K562 (cell line): ENCODE results near the gene DOCK3. TPM values are rescaled to one million over a fixed set of nuclear protein-coding genes. Genes with fewer than 3 reads are reported as not detected.
A peak's percentile ranks its signal among the peaks of the same experiment; 100 is the strongest.

ENCODE experiments used
- ATAC-seq: fragments of 200-7000 bp; cut with Tn5 transposase; 3 replicates; pipeline ENCODE4 v1.9.1; 2020; ENCODE audit warnings: moderate library complexity
- BruUV-seq: library from RNA; stranded (reverse); fragments of 400-500 nt; replicated peaks from 2 replicates; lab custom pipeline; 2021; lab: Mats Ljungman, UMichigan
- CTCF ChIA-PET: fragments of 300-600 bp; formaldehyde crosslinking; extraction: SDS; loops from one replicate; lab custom pipeline; 2021; ENCODE audit warnings: low intra/inter-chr PET ratio; lab: Yijun Ruan, JAX
- POLR2A ChIA-PET: fragments of 300-600, 350-650 bp; sonication (Branson Sonifier 250); formaldehyde crosslinking; extraction: SDS; loops from one replicate; lab custom pipeline; 2021; ENCODE audit warnings: antibody characterized with exemption, inconsistent platforms; lab: Yijun Ruan, JAX
- DNase-seq, 4 experiments: peaks; one replicate each; pipeline versions ENCODE4 v3.0.0 to v3.0.0-alpha.2; 2011 to 2018; ENCODE audit warnings: low spot score in 3 of 4, mixed read lengths in 3 of 4; ENCODE audit errors: extremely low read depth in 1 of 4
- FAIRE-seq: peaks from 2 replicates; lab custom pipeline; 2011; peaks lifted over from hg19 to GRCh38; lab: Jason Lieb, UNC
- H2AFZ ChIP-seq: 2 replicates; pipeline ENCODE4 v1.6.0; 2011; ENCODE audit warnings: low read depth, low read length, control low read depth, inconsistent platforms
- H3K27ac ChIP-seq: fragments of 200-600 bp; 3 replicates; pipeline ENCODE4 v1.8.0; 2011; ENCODE audit warnings: low read depth, mild to moderate bottlenecking, control low read depth, inconsistent platforms, low read length, moderate library complexity, mixed read lengths; ENCODE audit errors: extremely low read depth
- H3K27me3 ChIP-seq, 2 experiments: fragments of 300-600 bp in 1 of 2; 2 replicates in 1 of 2; 3 replicates in 1 of 2; pipeline versions ENCODE4 v1.6.0 to v1.8.0; 2011; ENCODE audit warnings: inconsistent platforms in 2 of 2, low read length in 2 of 2, mild to moderate bottlenecking in 1 of 2, mixed read lengths in 1 of 2, moderate library complexity in 1 of 2; ENCODE audit not compliant: control insufficient read depth in 2 of 2, insufficient read depth in 2 of 2
- H3K36me3 ChIP-seq: fragments of 300-600 bp; 3 replicates; pipeline ENCODE4 v1.8.0; 2011; ENCODE audit warnings: mild to moderate bottlenecking, low read length, inconsistent platforms; ENCODE audit not compliant: control insufficient read depth, insufficient read depth
- H3K4me1 ChIP-seq, 2 experiments: fragments of 200-600 bp in 1 of 2; replicated peaks in 1 of 2; 2 replicates in 1 of 2; 3 replicates in 1 of 2; pipeline versions ENCODE4 v1.5.1 to v1.8.0; 2011; ENCODE audit warnings: inconsistent platforms in 2 of 2, low read length in 2 of 2, mild to moderate bottlenecking in 1 of 2, mixed read lengths in 1 of 2, moderate library complexity in 1 of 2; ENCODE audit not compliant: control insufficient read depth in 2 of 2, insufficient read depth in 2 of 2
- H3K4me2 ChIP-seq: 2 replicates; pipeline ENCODE4 v1.6.1; 2011; ENCODE audit warnings: low read length, control low read depth, inconsistent platforms, mixed read lengths; ENCODE audit not compliant: insufficient read depth
- H3K4me3 ChIP-seq: fragments of 200-600 bp; sonication (generic), shearing (Covaris generic); 2 replicates; pipeline ENCODE4 v1.5.1; 2016; ENCODE audit warnings: control low read depth, inconsistent platforms
- H3K79me2 ChIP-seq: fragments of 200-600 bp; 3 replicates; pipeline ENCODE4 v1.8.0; 2011; ENCODE audit warnings: low read length, inconsistent platforms; ENCODE audit not compliant: control insufficient read depth, insufficient read depth
- H3K9ac ChIP-seq, 2 experiments: 2 replicates each; pipeline versions ENCODE4 v1.6.0 to v1.6.1; 2011; ENCODE audit warnings: low read depth in 2 of 2, low read length in 2 of 2, control low read depth in 1 of 2, inconsistent platforms in 1 of 2, mild to moderate bottlenecking in 1 of 2, mixed read lengths in 1 of 2; ENCODE audit not compliant: insufficient read depth in 1 of 2
- H3K9me1 ChIP-seq: one replicate; pipeline ENCODE4 v1.6.0; 2011; ENCODE audit warnings: inconsistent platforms, mild to moderate bottlenecking, low read length, moderate library complexity; ENCODE audit not compliant: control insufficient read depth, insufficient read depth
- H3K9me3 ChIP-seq: replicated peaks from 2 replicates; pipeline ENCODE4 v1.5.1; 2011; ENCODE audit warnings: low read depth, low read length, inconsistent platforms; ENCODE audit not compliant: control insufficient read depth, insufficient read depth
- H4K20me1 ChIP-seq: replicated peaks from 2 replicates; pipeline ENCODE4 v1.6.1; 2011; ENCODE audit warnings: low read length, inconsistent platforms, mixed read lengths; ENCODE audit not compliant: control insufficient read depth, insufficient read depth
- FOXA3 ChIP-seq, 2 experiments: fragments of 450-650 bp in 1 of 2; sonication (generic) in 1 of 2; formaldehyde crosslinking; IDR thresholded peaks in 1 of 2; conservative IDR thresholded peaks in 1 of 2; 2 replicates each; pipeline versions ENCODE4 v1.4.0 to v1.8.0; 2020 to 2022; ENCODE audit warnings: mild to moderate bottlenecking in 2 of 2, missing genetic modification reagents in 1 of 2
- MXI1 ChIP-seq: IDR thresholded peaks from 2 replicates; pipeline ENCODE4 v1.6.1; 2011; ENCODE audit warnings: low read depth, mild to moderate bottlenecking, improper control_type of control experiment, low read length
- PTTG1 ChIP-seq: fragments of 450-650 bp; IDR thresholded peaks from 2 replicates; pipeline ENCODE4 v1.6.1; 2016; ENCODE audit warnings: low read depth, mild to moderate bottlenecking, missing genetic modification characterization, missing compliant biosample characterization
- RNF2 ChIP-seq: sonication (generic); IDR thresholded peaks from 2 replicates; pipeline ENCODE4 v1.6.1; 2016
- ZFP36 ChIP-seq: fragments of 150-350 bp; IDR thresholded peaks from 2 replicates; pipeline ENCODE4 v1.6.1; 2018; ENCODE audit warnings: low read length, low read depth; ENCODE audit not compliant: partially characterized antibody
- WGBS: fragments of 100-300 bp; shearing (Covaris generic); methylation state at CpG from one replicate; pipeline ENCODE4 v1.1.6; 2016; ENCODE audit warnings: low coverage, mixed read lengths; ENCODE audit not compliant: insufficient coverage; ENCODE audit errors: missing lambda C conversion rate; 5-methylcytosine and 5-hydroxymethylcytosine counted together
- in situ Hi-C: fragments of 300-500 bp; cut with MboI; formaldehyde crosslinking; loops from 4 replicates; pipeline ENCODE4 v1.15.0; 2018; ENCODE audit warnings: inconsistent platforms, mixed read lengths
- intact Hi-C: fragments of 100-400 bp; cut with micrococcal nuclease; formaldehyde crosslinking; loops from 2 replicates; pipeline ENCODE4 v1.14.2; 2022
- polyA plus RNA-seq, 8 experiments: library from polyadenylated mRNA; depleted of rRNA in 4 of 8; stranded (reverse) in 5 of 8; unstranded in 3 of 8; fragments of >200 nt; fragmentation: Nextera tagmentation in 2 of 8; fragmentation: Illumina TruSeq in 1 of 8; extraction: Ambion mirVana in 2 of 8; extraction: Trizol in 1 of 8; gene quantifications; 2 replicates each; pipeline versions ENCODE4 v1.2.1 to v1.2.3, GENCODE V29; 2011 to 2014; ENCODE audit warnings: inconsistent platforms in 1 of 8, missing spikeins in 1 of 8
- total RNA-seq, 7 experiments: library from RNA; depleted of rRNA in 6 of 7; stranded (reverse); fragments of >200 nt in 6 of 7; fragmentation: Illumina TruSeq in 2 of 7; extraction: Trizol in 2 of 7; gene quantifications; 2 replicates each; pipeline versions ENCODE4 v1.2.1 to v1.2.3, GENCODE V29; 2011 to 2021; ENCODE audit warnings: low replicate concordance in 1 of 7
- TF ChIP-seq, protein P1 (sequence below), 2 experiments: fragments of 450-650 bp in 1 of 2; IDR thresholded peaks; 2 replicates each; pipeline ENCODE4 v1.6.1; 2011 to 2017; ENCODE audit warnings: low read depth in 2 of 2, antibody characterized with exemption in 1 of 2, borderline replicate concordance in 1 of 2, low read length in 1 of 2, mild to moderate bottlenecking in 1 of 2, mixed read lengths in 1 of 2; ENCODE audit not compliant: control insufficient read depth in 1 of 2
- TF ChIP-seq, protein P2 (sequence below): sonication (generic); formaldehyde crosslinking; IDR thresholded peaks from 2 replicates; pipeline ENCODE4 v1.8.1; 2023; ENCODE audit warnings: mild to moderate bottlenecking, missing genetic modification reagents
- TF ChIP-seq, protein P3 (sequence below): sonication (generic); formaldehyde crosslinking; IDR thresholded peaks from 2 replicates; pipeline ENCODE4 v1.8.0; 2022; ENCODE audit warnings: missing genetic modification reagents, mild to moderate bottlenecking, borderline replicate concordance
- TF ChIP-seq, protein P4 (sequence below): fragments of 250-450 bp; sonication (Bioruptor Pico); IDR thresholded peaks from 2 replicates; pipeline ENCODE4 v1.8.0; 2021; ENCODE audit warnings: mild to moderate bottlenecking, moderate library complexity
- TF ChIP-seq, protein P5 (sequence below): fragments of 200-800 bp; sonication (Bioruptor generic); IDR thresholded peaks from 2 replicates; pipeline ENCODE4 v1.6.1; 2017; ENCODE audit warnings: missing genetic modification characterization, missing compliant biosample characterization
- TF ChIP-seq, protein P6 (sequence below): fragments of 250-450 bp; sonication (Bioruptor Pico); IDR thresholded peaks from 2 replicates; pipeline ENCODE4 v1.4.0; 2020; ENCODE audit warnings: borderline replicate concordance

Gene DOCK3
- total and polyA plus RNA-seq, 9 of the 15 experiments (the other 6 are each of a cell fraction or from before 2014, with no cell fraction given) = under 0.01 to 0.03 (median 0.01) TPM; not detected in 4

DNA sequence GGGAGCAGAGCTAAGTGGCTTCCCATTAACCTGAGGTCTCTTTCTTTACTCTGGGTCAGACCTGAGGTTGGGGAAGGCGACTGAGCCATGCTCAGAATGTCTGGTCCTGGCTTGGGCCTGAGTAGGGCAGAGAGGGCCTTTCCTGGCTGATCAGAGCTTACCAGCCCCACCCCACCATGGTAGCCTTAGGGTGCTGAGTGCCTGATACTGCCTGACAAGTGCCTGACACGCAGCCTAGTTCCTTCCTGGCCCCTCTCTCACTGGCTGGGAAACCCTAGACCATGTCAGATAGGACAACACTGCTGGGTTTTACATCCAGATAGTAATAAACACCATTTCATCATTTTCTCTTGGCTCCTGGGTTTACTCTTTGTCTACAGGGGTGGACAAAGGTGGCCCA is 25.8 kb upstream of the DOCK3 start:
- TSS peak; percentile 42 for BruUV-seq
- in situ Hi-C loops (loop anchor here (25.0 kb wide), 1 partner anchor 1038 kb away; no protein-coding TSS in a partner anchor), intact Hi-C loops (no loop called here)
- CTCF ChIA-PET = no interaction called here
- peaks cover 6% of the 10 kb centered on the region; the same call in 1 of the 2 replicates for H4K20me1 ChIP-seq
- H3K9me3 ChIP-seq = no peaks in the 10 kb centered on the region
- FAIRE-seq = no peak
- H3K4me3 ChIP-seq = no peak overlapping the region
- WGBS = 72% methylated on average over 2 of the region's 2 CpGs
- H3K79me2 ChIP-seq = no peaks in the 10 kb centered on the region
- peaks cover 0 to 4% of the 10 kb centered on the region in 2 experiments; a peak in 2 of 5 replicates for H3K4me1 ChIP-seq
- POLR2A ChIA-PET = interaction anchor here (1.0 kb wide), 1 partner anchor 9 kb away, joined by 4 read pairs; no protein-coding TSS in a partner anchor
- no peak for ATAC-seq
- no peak for DNase-seq
- H2AFZ ChIP-seq = no peak overlapping the region
- no peaks in the 10 kb centered on the region for H3K9me1 ChIP-seq
- H3K27me3 ChIP-seq = no peaks in the 10 kb centered on the region
- H3K9ac ChIP-seq = no peak overlapping the region
- no peak overlapping the region for H3K4me2 ChIP-seq
- H3K36me3 ChIP-seq = peaks cover 36% of the 10 kb centered on the region; the same call in 1 of the 3 replicates
- no peak overlapping the region for H3K27ac ChIP-seq
- TF ChIP-seq ZFP36 (no peak), PTTG1 (tag) (no peak), MXI1 (no peak), RNF2 (no peak), FOXA3 (CRISPR knock-in tag; conservative IDR thresholded peaks at IDR 0.05 in 1 of 2, IDR thresholded peaks at IDR 0.05 in 1 of 2) (no peak)
- TF ChIP-seq, protein P1, sequence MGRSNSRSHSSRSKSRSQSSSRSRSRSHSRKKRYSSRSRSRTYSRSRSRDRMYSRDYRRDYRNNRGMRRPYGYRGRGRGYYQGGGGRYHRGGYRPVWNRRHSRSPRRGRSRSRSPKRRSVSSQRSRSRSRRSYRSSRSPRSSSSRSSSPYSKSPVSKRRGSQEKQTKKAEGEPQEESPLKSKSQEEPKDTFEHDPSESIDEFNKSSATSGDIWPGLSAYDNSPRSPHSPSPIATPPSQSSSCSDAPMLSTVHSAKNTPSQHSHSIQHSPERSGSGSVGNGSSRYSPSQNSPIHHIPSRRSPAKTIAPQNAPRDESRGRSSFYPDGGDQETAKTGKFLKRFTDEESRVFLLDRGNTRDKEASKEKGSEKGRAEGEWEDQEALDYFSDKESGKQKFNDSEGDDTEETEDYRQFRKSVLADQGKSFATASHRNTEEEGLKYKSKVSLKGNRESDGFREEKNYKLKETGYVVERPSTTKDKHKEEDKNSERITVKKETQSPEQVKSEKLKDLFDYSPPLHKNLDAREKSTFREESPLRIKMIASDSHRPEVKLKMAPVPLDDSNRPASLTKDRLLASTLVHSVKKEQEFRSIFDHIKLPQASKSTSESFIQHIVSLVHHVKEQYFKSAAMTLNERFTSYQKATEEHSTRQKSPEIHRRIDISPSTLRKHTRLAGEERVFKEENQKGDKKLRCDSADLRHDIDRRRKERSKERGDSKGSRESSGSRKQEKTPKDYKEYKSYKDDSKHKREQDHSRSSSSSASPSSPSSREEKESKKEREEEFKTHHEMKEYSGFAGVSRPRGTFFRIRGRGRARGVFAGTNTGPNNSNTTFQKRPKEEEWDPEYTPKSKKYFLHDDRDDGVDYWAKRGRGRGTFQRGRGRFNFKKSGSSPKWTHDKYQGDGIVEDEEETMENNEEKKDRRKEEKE (IDR thresholded peaks at IDR 0.05; ENCODE audit: borderline replicate concordance in 1 of 2, control insufficient read depth in 1 of 2, low read depth in 2 of 2, low read length in 1 of 2) = no peak
- TF ChIP-seq, protein P2, sequence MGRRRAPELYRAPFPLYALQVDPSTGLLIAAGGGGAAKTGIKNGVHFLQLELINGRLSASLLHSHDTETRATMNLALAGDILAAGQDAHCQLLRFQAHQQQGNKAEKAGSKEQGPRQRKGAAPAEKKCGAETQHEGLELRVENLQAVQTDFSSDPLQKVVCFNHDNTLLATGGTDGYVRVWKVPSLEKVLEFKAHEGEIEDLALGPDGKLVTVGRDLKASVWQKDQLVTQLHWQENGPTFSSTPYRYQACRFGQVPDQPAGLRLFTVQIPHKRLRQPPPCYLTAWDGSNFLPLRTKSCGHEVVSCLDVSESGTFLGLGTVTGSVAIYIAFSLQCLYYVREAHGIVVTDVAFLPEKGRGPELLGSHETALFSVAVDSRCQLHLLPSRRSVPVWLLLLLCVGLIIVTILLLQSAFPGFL (CRISPR knock-in tag) = no peak
- TF ChIP-seq, protein P3, sequence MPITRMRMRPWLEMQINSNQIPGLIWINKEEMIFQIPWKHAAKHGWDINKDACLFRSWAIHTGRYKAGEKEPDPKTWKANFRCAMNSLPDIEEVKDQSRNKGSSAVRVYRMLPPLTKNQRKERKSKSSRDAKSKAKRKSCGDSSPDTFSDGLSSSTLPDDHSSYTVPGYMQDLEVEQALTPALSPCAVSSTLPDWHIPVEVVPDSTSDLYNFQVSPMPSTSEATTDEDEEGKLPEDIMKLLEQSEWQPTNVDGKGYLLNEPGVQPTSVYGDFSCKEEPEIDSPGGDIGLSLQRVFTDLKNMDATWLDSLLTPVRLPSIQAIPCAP = no peak
- TF ChIP-seq, protein P4, sequence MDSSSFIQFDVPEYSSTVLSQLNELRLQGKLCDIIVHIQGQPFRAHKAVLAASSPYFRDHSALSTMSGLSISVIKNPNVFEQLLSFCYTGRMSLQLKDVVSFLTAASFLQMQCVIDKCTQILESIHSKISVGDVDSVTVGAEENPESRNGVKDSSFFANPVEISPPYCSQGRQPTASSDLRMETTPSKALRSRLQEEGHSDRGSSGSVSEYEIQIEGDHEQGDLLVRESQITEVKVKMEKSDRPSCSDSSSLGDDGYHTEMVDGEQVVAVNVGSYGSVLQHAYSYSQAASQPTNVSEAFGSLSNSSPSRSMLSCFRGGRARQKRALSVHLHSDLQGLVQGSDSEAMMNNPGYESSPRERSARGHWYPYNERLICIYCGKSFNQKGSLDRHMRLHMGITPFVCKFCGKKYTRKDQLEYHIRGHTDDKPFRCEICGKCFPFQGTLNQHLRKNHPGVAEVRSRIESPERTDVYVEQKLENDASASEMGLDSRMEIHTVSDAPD (CRISPR knock-in tag) = no peak
- TF ChIP-seq, protein P5, sequence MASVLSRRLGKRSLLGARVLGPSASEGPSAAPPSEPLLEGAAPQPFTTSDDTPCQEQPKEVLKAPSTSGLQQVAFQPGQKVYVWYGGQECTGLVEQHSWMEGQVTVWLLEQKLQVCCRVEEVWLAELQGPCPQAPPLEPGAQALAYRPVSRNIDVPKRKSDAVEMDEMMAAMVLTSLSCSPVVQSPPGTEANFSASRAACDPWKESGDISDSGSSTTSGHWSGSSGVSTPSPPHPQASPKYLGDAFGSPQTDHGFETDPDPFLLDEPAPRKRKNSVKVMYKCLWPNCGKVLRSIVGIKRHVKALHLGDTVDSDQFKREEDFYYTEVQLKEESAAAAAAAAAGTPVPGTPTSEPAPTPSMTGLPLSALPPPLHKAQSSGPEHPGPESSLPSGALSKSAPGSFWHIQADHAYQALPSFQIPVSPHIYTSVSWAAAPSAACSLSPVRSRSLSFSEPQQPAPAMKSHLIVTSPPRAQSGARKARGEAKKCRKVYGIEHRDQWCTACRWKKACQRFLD = no peak
- TF ChIP-seq, protein P6, sequence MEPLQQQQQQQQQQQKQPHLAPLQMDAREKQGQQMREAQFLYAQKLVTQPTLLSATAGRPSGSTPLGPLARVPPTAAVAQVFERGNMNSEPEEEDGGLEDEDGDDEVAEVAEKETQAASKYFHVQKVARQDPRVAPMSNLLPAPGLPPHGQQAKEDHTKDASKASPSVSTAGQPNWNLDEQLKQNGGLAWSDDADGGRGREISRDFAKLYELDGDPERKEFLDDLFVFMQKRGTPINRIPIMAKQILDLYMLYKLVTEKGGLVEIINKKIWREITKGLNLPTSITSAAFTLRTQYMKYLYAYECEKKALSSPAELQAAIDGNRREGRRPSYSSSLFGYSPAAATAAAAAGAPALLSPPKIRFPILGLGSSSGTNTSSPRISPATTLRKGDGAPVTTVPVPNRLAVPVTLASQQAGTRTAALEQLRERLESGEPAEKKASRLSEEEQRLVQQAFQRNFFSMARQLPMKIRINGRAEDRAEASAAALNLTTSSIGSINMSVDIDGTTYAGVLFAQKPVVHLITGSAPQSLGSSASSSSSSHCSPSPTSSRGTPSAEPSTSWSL (CRISPR knock-in tag) = no peak
